GM18858 (cell line): Measurements from ENCODE around the gene GNRH2.
"Not testable (repeated sequence)": the region's sequence is repeated elsewhere in the genome, so short reads cannot be mapped to it uniquely, and the experiment has no call there.

Experiments
- ATAC-seq: cut with Tn5 transposase; IDR thresholded peaks from one replicate; pipeline ENCODE4 v1.9.1; 2021; ENCODE audit not compliant: unreplicated experiment

GNRH2 gene

DNA sequence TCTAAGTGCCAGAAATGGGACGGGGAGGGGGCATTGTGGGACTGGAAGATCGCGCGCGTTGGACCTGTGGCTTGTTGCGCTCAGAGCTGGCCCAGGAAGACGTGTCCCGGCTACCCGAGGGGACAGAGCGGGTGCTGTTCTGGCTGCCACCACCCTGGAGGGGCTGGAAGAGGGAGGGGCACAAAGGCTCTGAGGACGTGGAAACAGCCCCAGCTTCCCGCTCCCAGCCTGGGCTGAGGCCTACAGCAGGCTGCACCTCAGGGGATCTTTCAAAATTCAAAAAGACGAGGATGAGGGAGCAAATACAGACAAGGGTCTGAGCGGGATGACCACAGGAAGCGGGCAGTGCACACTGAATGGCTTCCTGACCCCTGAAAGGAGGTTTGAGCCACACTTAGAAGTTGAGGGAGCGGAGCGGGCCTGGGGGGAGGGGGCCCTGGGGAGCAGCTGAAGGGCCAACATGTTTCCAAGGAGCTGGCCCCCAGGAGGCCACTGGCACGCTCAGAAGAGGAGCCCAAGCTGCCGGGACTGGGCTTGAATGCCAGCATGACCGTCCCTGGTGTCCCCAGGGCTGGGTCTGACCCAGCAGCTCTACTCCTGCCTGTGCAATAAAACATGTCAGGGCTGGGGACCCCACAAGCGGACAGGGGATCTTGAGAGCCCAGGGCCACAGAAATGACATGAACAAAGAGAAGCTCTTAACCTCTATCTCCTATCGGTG is 29.3 kb downstream of the GNRH2 start:
- no peak for ATAC-seq

DNA sequence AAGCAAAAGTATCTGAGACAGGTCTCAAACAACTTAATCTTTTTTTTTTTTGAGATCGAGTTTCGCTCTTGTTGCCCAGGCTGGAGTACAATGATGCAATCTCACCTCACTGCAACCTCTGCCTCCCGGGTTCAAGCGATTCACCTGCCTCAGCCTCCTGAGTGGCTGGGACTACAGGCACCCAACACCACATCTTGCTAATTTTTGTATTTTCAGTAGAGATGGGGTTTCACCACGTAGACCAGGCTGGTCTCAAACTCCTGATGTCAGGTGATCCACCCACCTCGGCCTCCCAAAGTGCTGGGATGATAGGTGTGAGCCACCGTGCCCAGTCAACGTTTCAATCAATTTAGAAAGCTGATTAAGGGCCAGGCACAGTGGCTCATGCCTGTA is 29.8 kb downstream of the GNRH2 start:
- not testable (repeated sequence) for ATAC-seq

DNA sequence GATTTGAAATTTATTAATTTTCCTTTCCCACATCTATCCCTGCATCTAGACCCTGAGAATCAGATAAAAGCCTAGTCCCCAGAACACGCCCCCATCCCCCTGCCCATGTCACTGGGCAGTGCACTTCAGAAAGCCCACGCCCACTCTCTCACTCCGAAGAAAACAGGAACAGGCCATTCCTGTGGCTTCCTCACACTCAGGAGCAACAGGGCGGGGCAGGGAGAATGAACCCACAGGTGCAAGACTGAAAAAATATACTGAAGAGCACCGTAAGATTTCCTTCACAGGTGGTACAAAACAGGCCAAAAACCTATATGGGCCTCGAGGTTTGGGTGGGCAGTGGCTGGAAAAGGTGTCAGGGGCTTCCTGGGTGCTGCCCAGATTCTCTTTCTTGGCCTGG is 31.4 kb downstream of the GNRH2 start:
- no peak for ATAC-seq

DNA sequence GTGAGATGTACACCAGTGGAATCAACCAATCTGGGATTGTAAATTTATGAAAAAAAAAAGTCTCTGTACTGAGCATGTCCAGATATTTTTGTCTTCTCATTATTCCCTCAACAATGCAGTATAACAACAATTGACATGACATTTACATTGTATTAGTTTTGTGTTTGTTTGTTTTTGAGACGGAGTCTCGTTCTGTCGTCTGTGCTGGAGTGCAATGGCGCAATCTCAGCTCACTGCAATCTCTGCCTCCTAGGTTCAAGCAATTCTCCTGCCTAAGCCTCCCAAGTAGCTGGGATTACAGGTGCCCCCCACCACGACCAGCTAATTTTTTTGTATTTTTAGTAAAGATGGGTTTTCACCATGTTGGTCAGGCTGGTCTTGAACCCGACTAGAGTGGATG is 31.9 kb downstream of the GNRH2 start:
- ATAC-seq, result not testable (repeated sequence)

DNA sequence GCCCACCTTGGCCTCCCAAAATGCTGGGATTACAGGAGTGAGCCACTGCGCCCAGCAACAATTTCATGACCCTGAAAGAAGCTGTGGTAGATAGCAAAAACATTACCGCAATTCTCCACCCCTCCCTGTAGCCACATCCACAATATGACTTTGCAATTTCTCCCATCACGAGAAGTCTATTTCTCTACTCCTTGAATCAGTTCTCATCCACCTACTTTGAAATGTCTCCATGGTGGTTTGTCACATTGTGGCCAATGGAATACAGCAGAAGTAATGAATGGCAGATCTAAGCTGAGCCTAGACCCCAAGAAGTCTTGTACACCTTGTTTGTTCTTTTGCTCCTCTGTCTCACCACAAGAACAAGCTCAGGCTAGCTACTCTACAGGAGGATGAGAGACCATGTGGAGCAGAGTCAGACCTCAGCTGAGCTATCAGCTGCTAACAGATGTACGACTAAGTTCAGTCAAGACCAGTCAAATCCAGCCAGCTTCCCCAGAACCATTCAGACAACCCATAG is 34.3 kb downstream of the GNRH2 start:
- no peak for ATAC-seq

DNA sequence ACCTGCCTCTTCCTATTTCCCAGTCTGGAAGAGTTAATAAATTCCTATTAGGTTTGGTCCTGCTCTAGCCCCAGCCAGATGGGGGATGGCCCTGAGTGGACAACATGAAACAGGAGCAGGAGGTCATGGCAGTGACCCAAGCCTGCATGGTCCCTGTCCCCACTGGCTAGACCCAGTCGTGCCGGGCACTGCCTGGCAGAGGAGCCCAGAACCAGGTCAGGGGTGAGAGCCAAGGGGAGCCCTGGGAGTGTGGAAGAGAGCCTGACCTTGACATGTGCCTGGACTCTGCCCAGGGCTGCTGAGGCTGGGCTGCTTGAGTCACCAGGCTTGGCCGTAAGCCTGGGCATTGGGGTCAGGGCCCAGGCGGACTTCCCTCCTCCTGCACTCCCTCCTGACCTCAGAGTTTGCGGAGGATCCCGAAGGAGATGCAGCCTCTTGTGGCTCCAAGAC is 37.5 kb downstream of the GNRH2 start:
- no peak for ATAC-seq

DNA sequence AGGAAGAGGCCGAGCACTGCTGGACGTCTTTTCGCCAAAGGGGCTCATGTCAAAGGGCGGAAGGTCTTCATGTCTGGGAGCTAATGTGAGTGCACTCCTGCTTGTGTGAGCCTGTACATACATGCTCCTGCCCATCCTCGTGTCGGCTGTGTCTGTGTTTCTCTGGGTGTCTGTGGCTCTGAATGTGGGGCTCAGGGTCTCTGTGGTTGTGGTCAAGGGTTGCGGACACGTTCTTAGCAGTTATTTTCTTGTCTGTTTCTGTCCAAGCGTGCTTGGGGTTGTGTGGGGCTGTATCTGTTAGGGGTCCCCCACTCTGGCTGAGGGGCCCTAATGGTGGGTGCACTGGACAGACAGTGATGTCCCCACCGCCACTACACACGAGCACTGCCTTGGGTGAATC is 38.2 kb downstream of the GNRH2 start:
- no peak for ATAC-seq

GRCh38 chr20:3082306-3082951 is 39.0 kb downstream of the GNRH2 start:
- ATAC-seq, result no peak

GRCh38 chr20:3082955-3083952 is 39.8 kb downstream of the GNRH2 start:
- no peak for ATAC-seq

- no peak for ATAC-seq
These were observed 41.0 kb downstream of the GNRH2 start, which contains the start of gene AVP for GRCh38 chr20:3084283-3084985. AVP (minus strand) TSS chr20:3084724; CDS start chr20:3084674, 50 bp downstream.

GRCh38 chr20:3084986-3085360 is 41.6 kb downstream of the GNRH2 start:
- no peak for ATAC-seq

DNA sequence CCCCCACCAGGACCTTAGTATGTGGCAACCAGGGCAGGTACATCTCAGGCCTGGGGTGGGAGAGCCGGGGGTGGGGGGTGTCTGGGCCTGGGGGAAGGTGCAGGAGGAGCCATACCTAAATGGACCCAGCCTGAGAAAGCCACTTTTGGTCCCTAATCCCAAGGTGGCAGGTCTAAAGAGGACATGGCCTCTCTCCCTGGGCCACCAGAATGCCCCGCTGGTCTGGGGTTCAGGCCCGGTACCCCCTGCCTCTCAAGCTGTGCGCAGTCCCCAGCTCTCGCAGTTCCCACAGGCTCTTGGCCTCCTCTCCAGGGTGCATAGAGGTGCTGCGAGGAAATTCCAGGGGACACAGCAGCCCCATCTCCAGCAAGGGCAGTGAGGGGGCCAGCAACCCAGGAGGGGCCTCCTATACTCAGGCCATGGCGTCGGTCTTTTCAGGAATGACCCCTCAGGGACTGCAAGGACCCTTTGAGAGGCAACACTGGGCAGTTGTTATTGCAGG is 42.2 kb downstream of the GNRH2 start:
- ATAC-seq, result no peak

GRCh38 chr20:3088031-3088430 is 44.6 kb downstream of the GNRH2 start:
- no peak for ATAC-seq

- no peak for ATAC-seq
These were observed 47.1 kb downstream of the GNRH2 start for GRCh38 chr20:3090565-3090964.

DNA sequence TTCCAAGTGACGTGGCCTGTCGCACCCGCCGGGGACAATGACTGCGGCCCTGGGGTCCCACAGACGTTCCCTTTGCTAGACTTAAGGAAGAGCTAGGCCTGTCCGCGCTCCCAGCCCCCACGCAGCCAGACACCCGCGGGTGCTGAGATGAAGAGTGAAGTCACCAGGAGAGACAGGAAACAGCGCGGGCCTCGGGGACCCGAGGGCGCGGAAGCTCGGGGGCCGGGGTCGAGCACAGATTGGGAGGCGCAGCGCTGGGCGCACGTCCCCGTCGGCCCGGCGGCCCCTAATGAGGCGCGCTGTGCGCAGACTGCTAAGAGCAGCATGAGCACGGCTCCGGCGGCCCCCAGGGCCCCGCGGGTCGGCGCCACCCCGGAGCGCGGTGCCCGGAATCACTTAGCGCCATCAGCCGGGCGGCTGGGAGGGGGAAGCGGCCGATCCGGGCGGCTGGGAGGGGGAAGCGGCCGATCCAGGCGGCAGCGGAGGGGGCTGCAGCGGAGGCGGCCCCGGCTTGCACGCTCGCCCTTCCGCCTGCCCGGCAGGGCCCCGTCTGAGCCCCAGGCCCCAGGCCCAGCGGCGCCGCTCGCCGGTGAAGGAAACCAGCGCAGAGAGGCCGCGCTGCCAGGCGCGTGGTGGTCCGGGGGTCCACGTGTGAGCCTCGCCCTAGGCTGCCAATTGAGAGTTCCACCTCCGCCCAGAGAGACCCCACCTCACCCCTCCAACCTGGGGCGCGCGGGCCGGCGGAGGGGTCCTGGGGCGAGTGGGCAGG is 49.4 kb downstream of the GNRH2 start:
- ATAC-seq, result no peak

- no peak for ATAC-seq
These were observed 50.5 kb downstream of the GNRH2 start for GRCh38 chr20:3093861-3094361.

DNA sequence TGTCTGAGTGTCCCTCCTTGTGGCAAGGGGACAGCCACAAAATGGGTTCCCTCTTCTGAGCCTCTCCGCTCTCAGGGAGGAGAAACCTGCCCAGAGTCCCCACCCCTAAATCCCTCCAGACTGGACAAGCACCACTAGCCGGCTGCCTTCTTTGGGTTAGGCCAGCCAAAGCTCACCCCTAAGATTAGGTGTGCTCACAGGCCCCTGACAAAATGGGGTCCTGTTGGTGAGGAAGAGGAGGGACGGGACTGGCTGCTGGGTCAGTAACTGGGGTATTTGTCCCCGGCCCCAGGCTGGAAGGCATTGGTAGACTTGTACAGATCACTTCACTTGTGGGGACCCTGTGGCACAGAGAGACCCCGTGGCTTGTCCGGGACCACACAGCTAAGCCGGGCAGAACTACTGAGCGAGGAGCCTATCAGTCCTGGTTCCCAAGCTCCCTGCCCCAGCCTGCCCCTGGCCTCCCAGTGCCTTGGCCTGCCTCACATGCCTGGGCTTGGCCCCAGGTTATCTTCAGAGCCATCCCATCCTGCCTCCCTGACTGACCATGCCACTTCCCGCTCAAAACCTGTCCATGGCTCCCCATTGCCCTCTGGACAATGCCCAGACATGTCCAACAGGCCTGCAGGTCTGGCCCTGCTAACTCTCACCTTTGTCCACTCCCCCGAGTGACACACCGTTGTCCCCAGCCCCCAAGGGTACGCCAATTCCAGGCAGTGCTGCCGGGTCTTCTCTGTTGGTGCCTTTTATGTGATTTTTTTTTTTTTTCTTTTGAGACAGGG is 51.6 kb downstream of the GNRH2 start:
- ATAC-seq, result no peak
